A549 (cell line): ENCODE measurements around the gene CDH11. TPM values are rescaled to one million over a fixed set of nuclear protein-coding genes. Genes with fewer than 3 reads are reported as not detected.

Experiments used
- ATAC-seq, 2 experiments: fragments of 200-7000 bp in 1 of 2; fragments of >200 bp in 1 of 2; cut with Nextera tagmentation in 1 of 2; cut with Tn5 transposase in 1 of 2; 3 replicates each; pipeline versions ENCODE4 v1.8.0 to v1.9.1; 2018 to 2020; ENCODE audit warnings: mild to moderate bottlenecking in 1 of 2, moderate library complexity in 1 of 2
- CTCF ChIA-PET: fragments of 300-600 bp; sonication (Branson Sonifier 250); formaldehyde crosslinking; extraction: SDS; loops from one replicate; lab custom pipeline; 2021; ENCODE audit warnings: antibody characterized with exemption, inconsistent platforms; lab: Yijun Ruan, JAX
- POLR2A ChIA-PET: fragments of 350-600 bp; formaldehyde crosslinking; extraction: SDS; loops from one replicate; lab custom pipeline; 2021; ENCODE audit warnings: antibody characterized with exemption, inconsistent platforms; lab: Yijun Ruan, JAX
- DNase-seq, 2 experiments: peaks; one replicate each; pipeline versions ENCODE4 v3.0.0 to v3.0.0-alpha.2; 2011 to 2016; ENCODE audit warnings: low read depth in 1 of 2, low spot score in 1 of 2
- FAIRE-seq: peaks from 2 replicates; lab custom pipeline; 2011; peaks lifted over from hg19 to GRCh38; lab: Jason Lieb, UNC
- H3K27ac ChIP-seq, 2 experiments: fragments of >200 bp; sonication (Bioruptor Twin); formaldehyde crosslinking; 3 replicates each; pipeline ENCODE4 v1.5.1; 2016 to 2017
- H3K4me1 ChIP-seq: fragments of >200 bp; sonication (Bioruptor Twin); formaldehyde crosslinking; 3 replicates; pipeline ENCODE4 v1.6.1; 2016
- H3K4me2 ChIP-seq: fragments of >200 bp; sonication (Bioruptor Twin); formaldehyde crosslinking; 3 replicates; pipeline ENCODE4 v1.6.1; 2016
- H3K4me3 ChIP-seq: fragments of >200 bp; sonication (Bioruptor Twin); formaldehyde crosslinking; 3 replicates; pipeline ENCODE4 v1.5.1; 2016
- H3K9me3 ChIP-seq: fragments of >200 bp; sonication (Bioruptor Twin); formaldehyde crosslinking; 3 replicates; pipeline ENCODE4 v1.6.1; 2016
- BHLHE40 ChIP-seq: IDR thresholded peaks from 2 replicates; pipeline ENCODE4 v1.6.1; 2012; ENCODE audit warnings: low read depth, low read length, inconsistent platforms
- CHD2 ChIP-seq: fragments of 150-350 bp; IDR thresholded peaks from 2 replicates; pipeline ENCODE4 v1.6.1; 2014; ENCODE audit warnings: low read length; ENCODE audit not compliant: partially characterized antibody
- E2F6 ChIP-seq: IDR thresholded peaks from 2 replicates; pipeline ENCODE4 v1.6.1; 2012; ENCODE audit warnings: low read depth, borderline replicate concordance
- EHMT2 ChIP-seq: fragments of 200-600 bp; sonication (generic); IDR thresholded peaks from 2 replicates; pipeline ENCODE4 v1.6.1; 2016; ENCODE audit warnings: antibody characterized with exemption, low read depth, mild to moderate bottlenecking, moderate library complexity
- ESRRA ChIP-seq: fragments of 150-350 bp; IDR thresholded peaks from 2 replicates; pipeline ENCODE4 v1.6.1; 2014; ENCODE audit warnings: mild to moderate bottlenecking, low read length, borderline replicate concordance
- FOSL2 ChIP-seq, 2 experiments: fragments of 450-650 bp in 1 of 2; fragments of >200 bp in 1 of 2; sonication (Bioruptor Twin) in 1 of 2; formaldehyde crosslinking; IDR thresholded peaks; 2 replicates each; pipeline versions ENCODE4 v1.5.0 to v1.6.1; 2016 to 2020; ENCODE audit warnings: mild to moderate bottlenecking in 1 of 2, moderate library complexity in 1 of 2
- FOXS1 ChIP-seq: fragments of 250-450 bp; sonication (Bioruptor Pico); IDR thresholded peaks from 2 replicates; pipeline ENCODE4 v1.5.0; 2020; ENCODE audit warnings: mild to moderate bottlenecking, moderate library complexity
- GATA3 ChIP-seq: IDR thresholded peaks from 2 replicates; pipeline ENCODE4 v1.6.1; 2012; ENCODE audit warnings: borderline replicate concordance
- HEYL ChIP-seq: fragments of 250-450 bp; sonication (Bioruptor Pico); IDR thresholded peaks from 2 replicates; pipeline ENCODE4 v1.8.0; 2021; ENCODE audit warnings: mild to moderate bottlenecking, moderate library complexity
- HOXB5 ChIP-seq: fragments of 250-450 bp; sonication (Bioruptor Pico); IDR thresholded peaks from 2 replicates; pipeline ENCODE4 v1.5.0; 2020; ENCODE audit warnings: mild to moderate bottlenecking, moderate library complexity
- JUN ChIP-seq, 2 experiments: fragments of >200 bp; sonication (Bioruptor Twin); formaldehyde crosslinking; IDR thresholded peaks; 2 replicates in 1 of 2; 3 replicates in 1 of 2; pipeline ENCODE4 v1.6.1; 2016 to 2017
- KDM1A ChIP-seq: fragments of 200-600 bp; sonication (generic); IDR thresholded peaks from 2 replicates; pipeline ENCODE4 v1.6.1; 2016; ENCODE audit warnings: low read depth, mild to moderate bottlenecking
- MAFK ChIP-seq: fragments of 450-650 bp; IDR thresholded peaks from 2 replicates; pipeline ENCODE4 v1.6.1; 2014; ENCODE audit not compliant: partially characterized antibody
- MAZ ChIP-seq: fragments of 150-350 bp; IDR thresholded peaks from 2 replicates; pipeline ENCODE4 v1.6.1; 2014; ENCODE audit warnings: antibody characterized with exemption, low read depth, low read length, borderline replicate concordance
- MYC ChIP-seq: IDR thresholded peaks from 2 replicates; pipeline ENCODE4 v1.6.1; 2012; ENCODE audit warnings: mild to moderate bottlenecking, inconsistent platforms, low read length, improper control_type of control experiment, borderline replicate concordance
- NFE2L2 ChIP-seq: fragments of 150-350 bp; conservative IDR thresholded peaks from 2 replicates; pipeline ENCODE4 v1.6.1; 2014; ENCODE audit warnings: low read length
- NR3C1 ChIP-seq: fragments of >200 bp; sonication (Bioruptor Twin); formaldehyde crosslinking; IDR thresholded peaks from 3 replicates; pipeline ENCODE4 v1.6.1; 2017
- POLR2A ChIP-seq: IDR thresholded peaks from 2 replicates; pipeline ENCODE4 v1.6.1; 2012; ENCODE audit warnings: mild to moderate bottlenecking, low read length
- POLR2AphosphoS2 ChIP-seq: conservative IDR thresholded peaks from 2 replicates; pipeline ENCODE4 v1.6.1; 2012; ENCODE audit warnings: low read length, improper control_type of control experiment, inconsistent platforms
- RFX5 ChIP-seq: fragments of 450-650 bp; IDR thresholded peaks from 2 replicates; pipeline ENCODE4 v1.7.1; 2014; ENCODE audit warnings: antibody characterized with exemption, mild to moderate bottlenecking, moderate library complexity
- RNF2 ChIP-seq: fragments of 200-600 bp; sonication (generic); IDR thresholded peaks from 2 replicates; pipeline ENCODE4 v1.6.1; 2016; ENCODE audit warnings: low read depth, mild to moderate bottlenecking, antibody characterized with exemption, moderate library complexity, borderline replicate concordance
- ZC3H11A ChIP-seq: fragments of 450-650 bp; IDR thresholded peaks from 2 replicates; pipeline ENCODE4 v1.6.1; 2014; ENCODE audit warnings: antibody characterized with exemption, mild to moderate bottlenecking
- ZFP36 ChIP-seq: fragments of 450-650 bp; IDR thresholded peaks from 2 replicates; pipeline ENCODE4 v1.6.1; 2014; ENCODE audit warnings: borderline replicate concordance; ENCODE audit not compliant: partially characterized antibody
- WGBS: methylation state at CpG from one replicate; pipeline ENCODE4 v1.1.6; 2017; ENCODE audit errors: missing lambda C conversion rate; 5-methylcytosine and 5-hydroxymethylcytosine counted together
- polyA plus RNA-seq, 4 experiments: library from polyadenylated mRNA; depleted of rRNA in 3 of 4; stranded (reverse); fragments of >200 nt; fragmentation: RNase III in 1 of 4; extraction: RNeasy Plus Mini Kit Qiagen cat#74134 plus additional on column Dnase treatment in 1 of 4; gene quantifications; 2 replicates in 3 of 4; 3 replicates in 1 of 4; pipeline ENCODE4 v1.2.3, GENCODE V29; 2011 to 2017
- TF ChIP-seq, protein P1 (sequence below): fragments of 450-650 bp; IDR thresholded peaks from 2 replicates; pipeline ENCODE4 v1.6.1; 2014; ENCODE audit warnings: antibody characterized with exemption
- TF ChIP-seq, protein P2 (sequence below): fragments of 250-450 bp; sonication (Bioruptor Pico); IDR thresholded peaks from 2 replicates; pipeline ENCODE4 v1.5.0; 2020; ENCODE audit warnings: low read depth, mild to moderate bottlenecking, moderate library complexity
- TF ChIP-seq, protein P3 (sequence below): fragments of 150-350 bp; IDR thresholded peaks from 2 replicates; pipeline ENCODE4 v1.6.1; 2014; ENCODE audit warnings: low read depth, mild to moderate bottlenecking, low read length
- TF ChIP-seq, protein P4 (sequence below): fragments of >200 bp; sonication (Bioruptor Twin); formaldehyde crosslinking; IDR thresholded peaks from 3 replicates; pipeline ENCODE4 v1.6.1; 2016

CDH11 gene
- polyA plus RNA-seq, 2 of the 4 experiments (the other 2 are of a cell fraction), result 0.72 to 1.1 TPM

DNA sequence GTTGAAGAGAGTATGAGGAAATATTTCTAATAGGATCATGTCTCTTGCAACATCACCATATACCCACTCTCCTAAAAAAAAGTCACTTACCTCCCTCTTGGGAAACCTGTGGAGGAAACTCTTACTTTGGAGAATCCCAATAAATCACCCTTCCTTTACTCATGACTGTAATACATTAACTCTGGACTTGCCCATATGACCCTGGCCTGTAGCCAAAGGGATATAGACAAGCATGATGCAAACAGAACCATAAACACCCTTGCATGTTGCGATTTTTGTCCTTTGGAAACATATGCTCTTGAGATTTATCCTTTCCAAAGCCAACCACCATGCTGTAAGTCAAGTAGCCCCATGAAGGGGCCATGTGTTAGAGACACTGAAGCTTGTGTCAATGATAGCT, 19.5 kb downstream of the CDH11 start (continued):
- TF ChIP-seq, protein P1, sequence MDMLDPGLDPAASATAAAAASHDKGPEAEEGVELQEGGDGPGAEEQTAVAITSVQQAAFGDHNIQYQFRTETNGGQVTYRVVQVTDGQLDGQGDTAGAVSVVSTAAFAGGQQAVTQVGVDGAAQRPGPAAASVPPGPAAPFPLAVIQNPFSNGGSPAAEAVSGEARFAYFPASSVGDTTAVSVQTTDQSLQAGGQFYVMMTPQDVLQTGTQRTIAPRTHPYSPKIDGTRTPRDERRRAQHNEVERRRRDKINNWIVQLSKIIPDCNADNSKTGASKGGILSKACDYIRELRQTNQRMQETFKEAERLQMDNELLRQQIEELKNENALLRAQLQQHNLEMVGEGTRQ, result no peak
- TF ChIP-seq EHMT2 (no peak), FOSL2 (IDR thresholded peaks at IDR 0.05) (no peak), FOSL2 (CRISPR knock-in tag; IDR thresholded peaks at IDR 0.05) (no peak), MYC (no peak), NR3C1 (no peak)

- TF ChIP-seq POLR2A (no peak), BHLHE40 (no peak), E2F6 (no peak), MAZ (no peak), NR3C1 (no peak), FOSL2 (IDR thresholded peaks at IDR 0.05) (no peak), FOSL2 (CRISPR knock-in tag; IDR thresholded peaks at IDR 0.05) (no peak), RFX5 (no peak), MAFK (no peak), CHD2 (no peak), NFE2L2 (no peak), ZC3H11A (no peak), RNF2 (no peak), HOXB5 (no peak)
- TF ChIP-seq, protein P2, sequence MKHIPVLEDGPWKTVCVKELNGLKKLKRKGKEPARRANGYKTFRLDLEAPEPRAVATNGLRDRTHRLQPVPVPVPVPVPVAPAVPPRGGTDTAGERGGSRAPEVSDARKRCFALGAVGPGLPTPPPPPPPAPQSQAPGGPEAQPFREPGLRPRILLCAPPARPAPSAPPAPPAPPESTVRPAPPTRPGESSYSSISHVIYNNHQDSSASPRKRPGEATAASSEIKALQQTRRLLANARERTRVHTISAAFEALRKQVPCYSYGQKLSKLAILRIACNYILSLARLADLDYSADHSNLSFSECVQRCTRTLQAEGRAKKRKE (CRISPR knock-in tag), result no peak
- TF ChIP-seq, protein P3, sequence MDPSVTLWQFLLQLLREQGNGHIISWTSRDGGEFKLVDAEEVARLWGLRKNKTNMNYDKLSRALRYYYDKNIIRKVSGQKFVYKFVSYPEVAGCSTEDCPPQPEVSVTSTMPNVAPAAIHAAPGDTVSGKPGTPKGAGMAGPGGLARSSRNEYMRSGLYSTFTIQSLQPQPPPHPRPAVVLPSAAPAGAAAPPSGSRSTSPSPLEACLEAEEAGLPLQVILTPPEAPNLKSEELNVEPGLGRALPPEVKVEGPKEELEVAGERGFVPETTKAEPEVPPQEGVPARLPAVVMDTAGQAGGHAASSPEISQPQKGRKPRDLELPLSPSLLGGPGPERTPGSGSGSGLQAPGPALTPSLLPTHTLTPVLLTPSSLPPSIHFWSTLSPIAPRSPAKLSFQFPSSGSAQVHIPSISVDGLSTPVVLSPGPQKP, result no peak
- POLR2A ChIA-PET, result no interaction called here
- ATAC-seq (no peak), FAIRE-seq (no peak), DNase-seq (no peak)
- Histone ChIP-seq H3K9me3 (no peaks in the 10 kb centered on the region), H3K4me2 (no peak overlapping the region), H3K4me1 (no peaks in the 10 kb centered on the region), H3K4me3 (no peak overlapping the region), H3K27ac (no peak overlapping the region)
- CTCF ChIA-PET, result interaction anchor here (1.1 kb wide), 1 partner anchor 10 kb away, joined by 3 read pairs; no protein-coding TSS in a partner anchor
Measured at GRCh38 chr16:65101009-65101408, 20.9 kb downstream of the CDH11 start.

- Histone ChIP-seq H3K4me3 (no peak overlapping the region), H3K9me3 (no peaks in the 10 kb centered on the region), H3K27ac (no peak overlapping the region), H3K4me1 (no peaks in the 10 kb centered on the region), H3K4me2 (no peak overlapping the region)
- POLR2A ChIA-PET, result no interaction called here
- FAIRE-seq (no peak), ATAC-seq (no peak), DNase-seq (no peak)
- 4% methylated on average over 2 of the region's 2 CpGs for WGBS
- TF ChIP-seq FOXS1, result no peak
- no peak for TF ChIP-seq HEYL (CRISPR knock-in tag)
- TF ChIP-seq MAZ, result no peak
- TF ChIP-seq GATA3, result no peak
- no peak for TF ChIP-seq ESRRA
- no peak for TF ChIP-seq JUN (IDR thresholded peaks at IDR 0.05)
- TF ChIP-seq NFE2L2, result no peak
- no peak for TF ChIP-seq RFX5
- TF ChIP-seq, protein P4, sequence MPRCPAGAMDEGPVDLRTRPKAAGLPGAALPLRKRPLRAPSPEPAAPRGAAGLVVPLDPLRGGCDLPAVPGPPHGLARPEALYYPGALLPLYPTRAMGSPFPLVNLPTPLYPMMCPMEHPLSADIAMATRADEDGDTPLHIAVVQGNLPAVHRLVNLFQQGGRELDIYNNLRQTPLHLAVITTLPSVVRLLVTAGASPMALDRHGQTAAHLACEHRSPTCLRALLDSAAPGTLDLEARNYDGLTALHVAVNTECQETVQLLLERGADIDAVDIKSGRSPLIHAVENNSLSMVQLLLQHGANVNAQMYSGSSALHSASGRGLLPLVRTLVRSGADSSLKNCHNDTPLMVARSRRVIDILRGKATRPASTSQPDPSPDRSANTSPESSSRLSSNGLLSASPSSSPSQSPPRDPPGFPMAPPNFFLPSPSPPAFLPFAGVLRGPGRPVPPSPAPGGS, result no peak
- no peak for TF ChIP-seq ZC3H11A
- no peak for TF ChIP-seq ZFP36
- no peak for TF ChIP-seq E2F6
- no peak for TF ChIP-seq POLR2AphosphoS2
- TF ChIP-seq KDM1A, result no peak
- CTCF ChIA-PET, result no interaction called here
Measured at GRCh38 chr16:65099607-65100006, 22.3 kb downstream of the CDH11 start.
